ENCODE measurements around the gene COG1. TPM values are rescaled to one million over a fixed set of nuclear protein-coding genes. Genes with fewer than 3 reads are reported as not detected.
"Not testable (repeated sequence)": the region's sequence is repeated elsewhere in the genome, so short reads cannot be mapped to it uniquely, and the experiment has no call there.

COG1 gene
- 10 to 100 TPM; 25.2 to 30.5 TPM for total RNA-seq

DNA sequence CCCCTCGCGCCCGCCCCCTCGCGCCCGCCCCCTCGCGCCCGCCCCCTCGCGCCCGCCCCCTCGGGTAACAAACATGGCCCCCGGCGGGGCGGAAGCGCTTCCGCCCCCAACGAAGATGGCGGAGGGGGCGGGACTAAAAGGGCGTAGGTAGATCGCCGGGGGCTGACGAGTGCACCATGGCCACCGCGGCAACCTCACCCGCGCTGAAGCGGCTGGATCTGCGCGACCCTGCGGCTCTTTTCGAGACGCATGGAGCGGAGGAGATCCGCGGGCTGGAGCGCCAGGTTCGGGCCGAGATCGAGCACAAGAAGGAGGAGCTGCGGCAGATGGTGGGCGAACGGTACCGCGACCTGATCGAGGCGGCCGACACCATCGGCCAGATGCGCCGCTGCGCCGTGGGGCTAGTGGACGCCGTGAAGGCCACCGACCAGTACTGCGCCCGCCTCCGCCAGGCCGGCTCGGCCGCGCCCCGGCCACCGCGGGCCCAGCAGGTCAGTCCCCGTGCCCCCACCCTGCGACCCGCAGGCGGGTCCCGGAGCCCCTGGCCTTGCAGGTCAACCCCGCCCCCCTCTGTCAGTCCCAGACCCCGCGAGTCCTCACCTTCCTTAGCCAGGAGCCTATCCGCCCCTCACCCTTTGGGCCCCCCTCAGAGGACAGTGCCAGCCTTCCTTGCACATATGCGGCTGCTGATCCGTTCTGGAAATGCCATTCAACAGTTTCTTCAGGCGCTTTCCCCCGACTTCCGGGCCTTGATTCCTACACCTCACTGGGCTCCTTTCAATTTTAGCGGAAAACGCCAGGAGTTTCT is at the start of gene COG1:
COG1 (plus strand) TSS at position 162 of the 808 bp plus-strand sequence; CDS start at position 177, 15 bp downstream.
- CTCF ChIA-PET = interaction anchor here (1.4 to 7.8 kb wide), 7 partner anchors 8 to 636 kb away, joined by 3 to 77 read pairs (median 9); a partner anchor contains a TSS
- Mint-ChIP-seq H3K36me3 (ENCODE audit: low read depth) (peaks cover 22% of the 10 kb centered on the region), H3K27me3 (ENCODE audit: low read depth) (no peaks in the 10 kb centered on the region), H3K4me3 (peak within 1 kb of the TSS; percentile 95), H3K27ac (peak within 1 kb of the TSS; percentile 97), H3K4me1 (ENCODE audit: low read depth) (peaks cover 34% of the 10 kb centered on the region), H3K9me3 (ENCODE audit: insufficient read depth) (no peaks in the 10 kb centered on the region)
- POLR2A ChIA-PET = interaction anchor here (0.7 to 4.0 kb wide), 9 partner anchors 11 to 474 kb away, joined by 3 to 46 read pairs (median 5); a partner anchor contains a TSS
- ATAC-seq (peak; percentile 84), DNase-seq (peak; percentile 90)

- Mint-ChIP-seq H3K27ac (peak overlapping the region; percentile 50), H3K9me3 (ENCODE audit: insufficient read depth) (peaks cover 27% of the 10 kb centered on the region), H3K36me3 (ENCODE audit: low read depth) (peaks cover 17% of the 10 kb centered on the region), H3K4me1 (ENCODE audit: low read depth) (peaks cover 20% of the 10 kb centered on the region)
- POLR2A ChIA-PET; DNase-seq; ATAC-seq; H3K4me3 Mint-ChIP-seq; H3K27me3 Mint-ChIP-seq (ENCODE audit: low read depth): not testable (repeated sequence)
- CTCF ChIA-PET = interaction anchor here (2.0 to 2.4 kb wide), 2 partner anchors 12 to 417 kb away, joined by 5 to 12 read pairs; no protein-coding TSS in a partner anchor
Observed at GRCh38 chr17:73144209-73144608, 48.6 kb upstream of the COG1 start.

DNA sequence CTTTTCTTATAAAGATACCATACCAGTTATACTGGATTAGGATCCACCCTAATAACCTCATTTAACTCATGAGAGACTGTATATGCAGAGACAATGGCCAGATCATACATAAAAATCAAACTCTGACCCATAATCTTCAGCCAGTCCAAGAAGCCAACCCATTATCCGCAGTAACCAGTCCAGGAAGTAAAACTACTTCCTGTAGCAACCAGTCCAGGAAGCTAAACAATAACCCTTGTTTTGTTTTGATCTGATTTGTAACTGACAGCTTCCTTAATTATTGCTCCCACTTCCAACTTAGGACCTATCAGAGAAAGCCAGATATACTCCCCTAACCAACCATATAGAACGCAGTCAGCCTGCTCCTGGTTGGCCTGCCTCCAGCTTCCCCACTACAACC is 47.2 kb upstream of the COG1 start:
- H3K27me3 Mint-ChIP-seq (ENCODE audit: low read depth) = peaks cover 2% of the 10 kb centered on the region
- ChIA-PET POLR2A (no interaction called here), CTCF (interaction anchor here (1.1 to 2.0 kb wide), 2 partner anchors 11 to 12 kb away, joined by 3 to 5 read pairs; no protein-coding TSS in a partner anchor)
- H3K27ac Mint-ChIP-seq = peak overlapping the region; percentile 20
- no peak overlapping the region for H3K4me3 Mint-ChIP-seq
- DNase-seq = no peak
- ATAC-seq = no peak
- peaks cover 20% of the 10 kb centered on the region for H3K4me1 Mint-ChIP-seq (ENCODE audit: low read depth)
- H3K9me3 Mint-ChIP-seq (ENCODE audit: insufficient read depth) = peaks cover 35% of the 10 kb centered on the region
- H3K36me3 Mint-ChIP-seq (ENCODE audit: low read depth) = peaks cover 17% of the 10 kb centered on the region

DNA sequence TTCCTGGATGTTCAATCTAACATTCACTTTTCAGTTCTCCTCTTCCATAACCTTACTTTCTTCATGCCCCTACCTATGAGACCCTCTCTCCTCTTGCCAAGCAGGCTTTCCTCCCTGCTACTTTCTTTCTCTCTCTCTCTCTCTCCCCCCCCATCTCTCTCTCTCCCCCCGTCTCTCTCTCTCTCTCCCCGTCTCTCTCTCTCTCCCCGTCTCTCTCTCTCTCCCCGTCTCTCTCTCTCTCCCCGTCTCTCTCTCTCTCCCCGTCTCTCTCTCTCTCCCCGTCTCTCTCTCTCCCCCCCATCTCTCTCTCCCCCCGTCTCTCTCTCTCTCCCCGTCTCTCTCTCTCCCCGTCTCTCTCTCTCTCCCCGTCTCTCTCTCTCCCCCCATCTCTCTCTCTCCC is 45.1 kb upstream of the COG1 start:
- DNase-seq; H3K27ac Mint-ChIP-seq; CTCF ChIA-PET; H3K4me3 Mint-ChIP-seq; POLR2A ChIA-PET; ATAC-seq; H3K27me3 Mint-ChIP-seq (ENCODE audit: low read depth): not testable (repeated sequence)
- Mint-ChIP-seq H3K9me3 (ENCODE audit: insufficient read depth) (peaks cover 35% of the 10 kb centered on the region), H3K36me3 (ENCODE audit: low read depth) (peaks cover 17% of the 10 kb centered on the region), H3K4me1 (ENCODE audit: low read depth) (peaks cover 17% of the 10 kb centered on the region)

DNA sequence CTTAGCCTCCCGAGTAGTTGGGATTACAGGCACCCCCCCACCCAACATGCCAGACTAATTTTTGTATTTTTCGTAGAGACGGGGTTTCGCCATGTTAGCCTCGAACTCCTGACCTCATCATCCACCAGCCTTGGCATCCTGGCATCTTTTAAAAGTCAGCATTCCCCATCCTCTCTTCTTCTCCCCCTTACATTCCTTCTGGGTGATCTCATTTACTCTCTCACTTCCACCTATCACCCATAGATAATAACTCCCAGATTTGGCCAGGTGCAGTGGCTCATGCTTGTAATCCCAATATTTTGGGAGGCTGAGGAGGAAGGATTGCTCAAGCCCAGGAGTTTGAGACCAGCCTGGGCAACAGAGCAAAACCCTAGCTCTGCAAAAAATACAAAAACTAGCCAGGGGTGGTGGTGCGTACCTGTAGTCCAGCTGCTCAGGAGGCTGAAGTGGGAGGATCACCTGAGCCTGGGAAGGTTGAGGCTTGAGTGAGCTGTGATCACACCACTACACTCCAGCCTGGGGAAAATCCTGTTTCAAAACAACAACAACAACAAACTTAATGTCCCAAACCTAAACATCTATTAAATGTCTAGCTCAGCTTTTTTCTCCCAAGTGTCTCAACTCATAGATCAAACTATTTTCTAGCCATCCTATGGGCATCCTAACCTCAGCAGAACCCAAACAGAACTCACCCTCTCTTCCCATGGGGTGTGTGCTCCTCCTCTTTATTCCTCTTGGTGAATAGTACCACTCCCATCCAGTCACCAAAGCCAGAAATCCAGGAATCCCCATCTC is 44.1 kb upstream of the COG1 start:
- peaks cover 17% of the 10 kb centered on the region for H3K36me3 Mint-ChIP-seq (ENCODE audit: low read depth)
- no peak overlapping the region for H3K4me3 Mint-ChIP-seq
- peaks cover 31% of the 10 kb centered on the region for H3K9me3 Mint-ChIP-seq (ENCODE audit: insufficient read depth)
- ATAC-seq = no peak
- DNase-seq = no peak
- peaks cover 8% of the 10 kb centered on the region for H3K4me1 Mint-ChIP-seq (ENCODE audit: low read depth)
- CTCF ChIA-PET = no interaction called here
- H3K27me3 Mint-ChIP-seq (ENCODE audit: low read depth) = peaks cover 2% of the 10 kb centered on the region
- no peak overlapping the region for H3K27ac Mint-ChIP-seq
- POLR2A ChIA-PET = interaction anchor here (0.6 kb wide), 1 partner anchor 168 kb away, joined by 3 read pairs; no protein-coding TSS in a partner anchor

DNA sequence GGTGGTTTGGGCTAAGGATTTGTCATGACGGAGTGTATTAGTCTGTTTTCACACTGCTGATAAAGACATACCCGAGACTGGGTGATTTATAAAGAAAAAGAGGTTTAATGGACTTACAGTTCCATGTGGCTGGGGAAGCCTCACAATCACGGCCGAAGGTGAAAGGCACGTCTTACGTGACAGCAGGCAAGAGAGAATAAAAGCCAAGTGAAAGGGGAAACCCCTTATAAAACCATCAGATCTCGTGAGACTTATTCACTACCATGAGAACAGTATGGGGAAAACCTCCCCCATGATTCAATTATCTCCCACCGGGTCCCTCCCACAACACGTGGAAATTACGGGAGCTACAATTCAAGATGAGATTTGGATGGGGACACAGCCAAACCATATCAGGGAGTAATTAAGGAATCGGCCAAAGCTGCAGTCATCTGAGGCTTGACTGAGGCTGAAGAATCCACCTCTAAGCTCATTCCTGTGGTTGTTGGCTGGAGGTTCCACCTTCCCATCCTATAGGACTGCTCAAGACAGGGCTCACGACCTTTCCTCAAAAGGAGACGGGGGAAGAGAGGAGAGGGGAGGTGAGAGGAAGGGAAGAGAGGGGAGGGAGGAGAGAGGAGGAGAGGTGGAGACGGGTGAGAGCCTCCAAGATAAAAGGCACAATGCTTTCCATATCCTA is 42.1 kb upstream of the COG1 start:
- H3K4me1 Mint-ChIP-seq (ENCODE audit: low read depth); DNase-seq; ATAC-seq; H3K4me3 Mint-ChIP-seq; H3K27ac Mint-ChIP-seq; CTCF ChIA-PET; H3K36me3 Mint-ChIP-seq (ENCODE audit: low read depth); H3K27me3 Mint-ChIP-seq (ENCODE audit: low read depth): not testable (repeated sequence)
- peaks cover 18% of the 10 kb centered on the region for H3K9me3 Mint-ChIP-seq (ENCODE audit: insufficient read depth)
- POLR2A ChIA-PET = interaction anchor here (0.6 kb wide), 1 partner anchor 19 kb away, joined by 6 read pairs; no protein-coding TSS in a partner anchor

DNA sequence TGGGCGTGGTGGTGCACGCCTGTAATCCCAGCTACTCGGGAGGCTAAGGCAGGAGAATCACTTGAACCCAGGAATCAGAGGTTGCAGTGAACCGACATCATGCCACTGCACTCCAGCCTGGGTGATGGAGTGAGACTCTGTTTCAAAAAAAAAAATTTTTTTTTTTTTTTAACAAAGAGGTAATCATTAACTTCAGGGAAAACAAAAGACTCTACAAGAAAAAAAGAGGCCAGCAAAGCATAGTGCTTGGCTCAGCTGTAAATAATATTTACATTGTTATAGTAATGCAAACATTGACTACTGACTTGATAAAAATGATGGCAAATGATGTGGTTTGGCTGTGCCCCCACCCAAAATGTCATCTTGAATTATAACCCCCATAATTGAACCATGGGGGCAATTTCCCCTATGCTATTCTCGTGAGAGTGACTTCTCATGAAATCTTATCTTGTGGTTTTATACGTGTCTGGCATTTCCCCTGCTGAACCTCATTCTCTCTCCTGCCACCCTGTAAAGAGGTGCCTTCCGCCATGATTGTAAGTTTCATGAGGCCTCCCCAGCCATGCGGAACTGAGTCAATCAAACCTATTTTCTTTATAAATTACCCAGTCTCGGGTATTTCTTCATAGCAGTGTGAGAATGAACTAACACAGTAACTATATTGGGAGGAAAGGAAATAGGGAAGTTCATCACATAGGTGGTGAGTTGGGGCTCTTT is 40.8 kb upstream of the COG1 start:
- Mint-ChIP-seq H3K36me3 (ENCODE audit: low read depth) (no peaks in the 10 kb centered on the region), H3K4me1 (ENCODE audit: low read depth) (no peaks in the 10 kb centered on the region), H3K9me3 (ENCODE audit: insufficient read depth) (peaks cover 11% of the 10 kb centered on the region), H3K27me3 (ENCODE audit: low read depth) (peaks cover 4% of the 10 kb centered on the region), H3K27ac (no peak overlapping the region), H3K4me3 (no peak overlapping the region)
- no peak for DNase-seq
- no peak for ATAC-seq
- POLR2A ChIA-PET = no interaction called here
- CTCF ChIA-PET = interaction anchor here (0.7 kb wide), 1 partner anchor 422 kb away, joined by 3 read pairs; no protein-coding TSS in a partner anchor

DNA sequence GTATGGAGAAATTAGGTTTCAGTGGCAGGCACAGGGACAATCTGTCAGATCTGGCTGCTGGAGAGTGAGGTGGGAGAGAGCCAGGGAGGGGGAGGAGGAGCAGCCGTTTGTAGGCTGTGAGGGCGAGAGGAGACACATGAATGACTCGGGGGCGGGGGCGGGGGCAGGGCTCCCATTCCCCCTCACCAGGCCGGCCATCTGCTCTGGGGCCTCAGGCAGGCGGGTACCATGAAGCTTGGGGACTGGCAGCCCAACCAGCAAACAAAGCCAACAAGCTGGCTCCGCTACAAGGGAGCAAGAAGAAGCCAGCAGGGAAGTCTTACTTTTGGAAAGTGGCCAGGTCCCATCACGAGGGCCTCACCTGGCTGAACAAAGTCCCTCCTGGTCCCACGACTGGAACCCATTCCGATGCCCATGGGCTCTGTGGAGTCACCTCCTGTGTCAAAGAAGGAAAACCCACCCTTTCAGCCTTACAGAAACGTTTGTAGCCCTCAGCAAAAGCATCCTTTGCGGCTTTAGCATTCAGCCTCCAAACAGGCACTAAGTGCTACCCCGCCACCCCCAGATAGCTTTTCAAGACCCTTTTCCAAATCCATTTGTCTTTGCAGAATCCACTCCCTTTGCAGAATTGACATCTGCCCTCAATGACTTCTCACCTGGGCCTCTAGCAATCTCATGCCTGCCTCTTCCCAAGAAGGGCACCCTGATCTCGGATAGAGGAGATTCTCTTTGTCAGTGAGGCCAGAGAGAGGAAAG is 37.3 kb upstream of the COG1 start:
- Mint-ChIP-seq H3K27me3 (ENCODE audit: low read depth) (peaks cover 16% of the 10 kb centered on the region), H3K4me1 (ENCODE audit: low read depth) (no peaks in the 10 kb centered on the region), H3K36me3 (ENCODE audit: low read depth) (no peaks in the 10 kb centered on the region), H3K9me3 (ENCODE audit: insufficient read depth) (no peaks in the 10 kb centered on the region), H3K27ac (no peak overlapping the region), H3K4me3 (no peak overlapping the region)
- ChIA-PET CTCF (interaction anchor here (0.7 to 5.3 kb wide), 18 partner anchors 10 to 597 kb away, joined by 3 to 91 read pairs (median 4); partner anchors contain the start of gene SSTR2), POLR2A (no interaction called here)
- no peak for ATAC-seq
- no peak for DNase-seq

DNA sequence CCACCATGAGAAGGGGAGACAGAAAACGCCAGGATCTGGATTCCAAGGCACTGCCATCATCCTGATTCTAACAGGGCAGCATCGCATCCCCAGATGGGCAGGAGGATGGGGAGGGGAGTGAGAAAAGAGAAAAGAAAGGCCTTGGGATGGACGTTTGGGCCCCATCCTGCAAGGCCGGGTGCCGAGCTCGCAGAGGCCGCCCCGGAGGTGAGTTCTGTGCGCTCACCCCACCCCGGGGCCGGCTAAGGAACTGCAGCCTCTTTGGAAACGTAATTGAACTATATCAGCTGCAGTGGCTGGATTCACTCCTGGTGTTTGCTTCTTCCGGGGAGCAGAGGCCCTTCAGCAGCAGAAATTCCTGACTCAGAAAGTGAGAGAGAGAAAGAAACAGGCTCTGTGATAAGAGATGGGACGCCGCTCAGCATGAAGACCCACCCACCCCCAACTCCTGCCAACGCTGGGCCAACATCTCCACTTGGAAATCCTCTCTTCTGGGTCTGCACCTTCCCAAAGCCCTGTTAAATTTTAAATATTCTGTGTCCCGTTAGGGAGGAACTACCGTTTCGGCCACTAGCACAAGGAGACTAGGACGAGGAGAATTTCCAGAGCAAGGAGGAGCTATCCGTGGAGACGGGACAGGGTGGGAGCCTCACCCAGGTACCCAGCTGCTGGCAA is 36.6 kb upstream of the COG1 start:
- no peaks in the 10 kb centered on the region for H3K4me1 Mint-ChIP-seq (ENCODE audit: low read depth)
- no peaks in the 10 kb centered on the region for H3K9me3 Mint-ChIP-seq (ENCODE audit: insufficient read depth)
- H3K4me3 Mint-ChIP-seq = no peak overlapping the region
- H3K27ac Mint-ChIP-seq = no peak overlapping the region
- no peaks in the 10 kb centered on the region for H3K36me3 Mint-ChIP-seq (ENCODE audit: low read depth)
- ChIA-PET CTCF (interaction anchor here (0.7 to 5.3 kb wide), 21 partner anchors 9 to 598 kb away, joined by 3 to 91 read pairs (median 4); partner anchors contain the start of gene SSTR2), POLR2A (no interaction called here)
- peak; percentile 70 for DNase-seq
- ATAC-seq = peak; percentile 95
- H3K27me3 Mint-ChIP-seq (ENCODE audit: low read depth) = peaks cover 20% of the 10 kb centered on the region

GRCh38 chr17:73156887-73157520 is 35.9 kb upstream of the COG1 start:
- ChIA-PET POLR2A (no interaction called here), CTCF (interaction anchor here (0.7 to 5.3 kb wide), 18 partner anchors 8 to 598 kb away, joined by 3 to 91 read pairs (median 4); partner anchors contain the start of gene SSTR2)
- no peak overlapping the region for H3K4me3 Mint-ChIP-seq
- peaks cover 23% of the 10 kb centered on the region for H3K27me3 Mint-ChIP-seq (ENCODE audit: low read depth)
- DNase-seq = no peak
- no peaks in the 10 kb centered on the region for H3K4me1 Mint-ChIP-seq (ENCODE audit: low read depth)
- no peak overlapping the region for H3K27ac Mint-ChIP-seq
- no peaks in the 10 kb centered on the region for H3K36me3 Mint-ChIP-seq (ENCODE audit: low read depth)
- ATAC-seq = no peak
- no peaks in the 10 kb centered on the region for H3K9me3 Mint-ChIP-seq (ENCODE audit: insufficient read depth)
